SKM-1 treated with dmso at 0.1 percent for 144 hours (cell line): ENCODE measurements around the gene PPP2R2C.

Experiments
- DNase-seq: peaks from one replicate; lab custom pipeline; 2025; ENCODE audit not compliant: unreplicated experiment; lab: John Stamatoyannopoulos, UW

PPP2R2C gene

DNA sequence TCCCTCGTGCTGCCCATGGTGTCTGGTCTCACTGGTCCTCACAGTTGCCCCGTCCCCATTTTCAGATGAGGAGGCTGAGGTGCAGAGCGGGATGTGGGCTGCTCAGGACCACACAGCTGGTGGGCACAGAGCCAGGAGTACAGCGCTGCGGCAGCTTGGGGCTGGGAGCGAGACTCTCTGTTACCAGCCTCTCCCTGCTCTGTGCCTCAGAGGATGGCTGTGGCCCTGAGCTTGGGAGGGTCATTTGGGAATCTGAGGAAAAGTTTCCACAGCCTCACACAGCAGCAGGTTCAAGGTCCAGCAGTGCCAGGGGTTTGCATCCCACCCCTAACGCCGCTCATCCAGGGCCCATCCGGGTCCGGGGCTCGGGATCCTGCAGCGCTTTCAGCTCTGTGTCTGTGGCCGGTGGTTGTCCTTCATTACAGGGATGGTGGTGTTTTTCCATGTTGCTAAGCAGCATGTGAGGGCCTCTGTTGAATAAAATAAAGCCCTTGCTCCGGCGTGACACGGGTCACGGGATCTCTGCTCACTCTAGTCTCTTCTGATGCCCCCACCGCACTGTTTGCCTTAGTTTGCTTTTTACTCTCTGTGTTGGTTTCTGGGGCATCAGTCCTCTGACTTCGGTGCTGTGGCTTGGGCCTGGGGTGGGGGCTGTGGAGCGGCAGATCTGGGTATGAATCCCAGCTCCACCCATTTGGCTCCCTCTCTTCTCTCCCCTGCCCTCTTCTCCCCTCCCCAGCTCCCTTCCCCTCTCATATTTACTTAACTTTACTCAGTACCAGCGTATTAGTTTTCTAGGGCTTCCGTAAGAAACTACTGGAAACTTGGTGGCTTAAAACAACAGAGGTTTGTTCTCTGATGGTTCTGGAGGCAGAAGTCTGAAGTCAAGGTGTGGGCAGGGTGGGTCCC, 196.3 kb downstream of the PPP2R2C start:
- DNase-seq = no peak

DNA sequence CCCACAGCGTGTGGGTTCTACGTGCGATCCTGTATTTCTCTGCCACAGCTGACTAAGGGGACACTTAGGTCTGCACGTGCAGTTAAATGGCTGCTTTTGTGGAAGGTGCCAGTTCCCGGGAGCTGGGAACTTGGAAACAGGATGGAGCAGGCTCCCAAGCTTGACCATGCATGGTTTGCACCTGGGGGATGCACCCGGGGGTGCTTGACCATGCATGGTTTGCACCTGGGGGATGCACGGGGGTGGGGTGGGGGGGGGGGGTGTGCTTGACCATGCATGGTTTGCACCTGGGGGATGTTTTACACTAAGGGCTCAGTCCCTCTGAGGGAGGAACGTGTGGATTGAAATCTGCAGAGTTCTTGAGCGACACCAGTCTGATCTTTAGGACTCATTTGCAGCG, 197.1 kb downstream of the PPP2R2C start:
- no peak for DNase-seq

DNA sequence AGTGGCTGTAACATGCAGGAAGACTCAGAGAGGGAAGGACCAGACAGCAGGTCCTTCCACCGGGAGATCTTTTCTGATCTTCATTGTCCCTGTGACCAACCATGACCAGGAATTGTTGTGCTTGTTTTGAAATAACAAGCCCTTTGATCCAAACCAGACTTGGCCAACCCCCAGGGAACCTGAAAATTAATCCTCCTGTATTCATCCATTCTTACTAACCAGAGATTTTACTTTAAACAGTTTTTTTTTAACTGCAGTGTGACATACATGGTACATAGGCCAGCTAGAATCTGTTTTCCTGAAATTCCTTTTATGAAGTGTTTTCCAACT, 198.8 kb downstream of the PPP2R2C start:
- no peak for DNase-seq

DNA sequence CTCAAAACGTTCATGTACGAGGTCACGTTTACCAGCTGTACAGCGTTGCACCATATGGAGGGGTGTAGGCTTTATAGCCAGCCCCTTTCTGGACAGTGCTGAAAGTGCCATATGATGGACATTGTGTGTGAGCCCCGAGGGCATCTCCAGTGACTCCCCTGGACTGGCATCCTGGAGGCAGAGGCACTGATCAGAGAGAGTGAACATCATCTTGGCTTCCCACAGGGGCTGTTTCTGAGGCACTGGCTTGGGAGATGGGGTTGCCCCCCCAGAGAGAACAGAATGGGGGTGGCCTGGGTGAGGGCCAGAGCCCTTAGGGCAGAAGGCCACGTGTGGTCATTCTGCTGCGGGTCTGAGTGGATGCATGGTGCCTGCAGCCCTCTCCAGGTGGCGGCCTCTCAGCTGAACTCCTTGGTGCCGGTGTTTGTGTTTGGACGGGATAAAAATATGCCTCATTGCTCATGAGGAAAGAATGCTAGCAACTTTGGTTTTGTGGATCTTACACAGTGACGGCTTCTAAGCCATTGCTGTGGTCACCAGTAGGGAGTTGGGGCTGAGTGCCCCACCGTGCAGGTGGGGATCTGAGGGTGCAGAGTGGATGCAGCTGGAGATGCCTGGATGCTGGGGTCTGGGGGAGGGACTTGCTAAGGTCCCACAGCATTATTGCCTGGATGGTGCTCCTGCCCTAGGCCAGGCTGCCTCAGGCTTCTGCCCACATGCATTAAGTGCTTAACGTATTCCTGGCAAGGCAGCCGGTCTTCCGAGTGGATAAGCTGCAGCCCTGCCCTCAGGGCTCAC, 199.4 kb downstream of the PPP2R2C start:
- DNase-seq = no peak

DNA sequence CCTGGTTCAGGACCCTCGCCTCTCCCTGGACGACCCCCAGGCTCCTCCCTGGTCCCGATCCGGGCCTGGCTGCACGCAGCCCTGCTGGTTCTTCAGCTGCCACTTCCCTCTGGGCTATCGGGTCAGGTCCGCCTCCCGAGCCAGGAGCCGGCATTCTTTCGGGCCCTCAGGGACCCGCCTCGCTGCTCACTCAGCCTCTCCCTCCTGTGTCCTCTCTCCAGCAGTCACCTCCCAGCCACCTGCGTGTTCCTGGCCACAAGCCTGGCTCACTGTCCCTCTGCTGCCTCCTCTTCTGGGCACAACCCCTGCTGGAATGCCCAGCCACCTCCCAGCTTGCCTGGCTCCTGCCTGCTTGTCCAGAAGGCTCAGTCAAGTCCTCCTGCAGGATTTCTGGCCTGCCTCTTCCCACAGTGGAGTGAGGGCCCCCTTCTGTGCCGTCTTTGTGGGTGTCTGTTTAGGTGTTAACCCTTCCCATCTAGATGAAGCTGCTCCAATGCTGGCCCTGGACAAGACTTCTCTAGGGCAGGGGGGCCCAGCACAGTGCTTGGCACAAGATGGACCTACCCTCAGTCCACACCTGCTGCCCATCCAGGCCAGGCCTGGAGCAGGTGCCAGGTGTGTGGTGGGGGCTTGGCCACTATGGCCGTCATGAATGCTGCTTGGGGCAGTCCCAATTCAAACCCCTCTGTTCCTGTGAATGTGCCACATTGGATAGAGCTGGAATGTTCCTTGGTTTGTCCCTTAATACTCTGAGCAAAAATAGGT, 200.5 kb downstream of the PPP2R2C start:
- no peak for DNase-seq

DNA sequence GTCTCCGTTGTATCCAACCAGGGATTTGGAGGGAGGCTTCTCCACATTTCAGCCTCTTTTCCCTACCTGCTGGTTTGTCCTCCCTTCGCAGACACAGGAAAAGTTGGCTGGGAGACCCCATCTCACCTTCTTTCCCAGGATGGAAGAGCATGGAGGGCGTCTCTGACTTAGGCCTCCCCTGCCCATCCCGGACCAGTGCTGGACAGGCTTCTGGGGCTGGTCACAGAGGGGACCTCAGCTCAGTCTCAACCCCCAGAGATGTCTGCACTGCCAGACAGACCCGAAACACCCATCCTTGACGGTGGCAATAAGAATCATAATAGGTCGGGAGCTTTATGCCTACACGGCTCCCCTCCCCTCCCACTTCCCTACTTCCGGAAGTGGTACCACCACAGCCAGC, 201.2 kb downstream of the PPP2R2C start:
- no peak for DNase-seq

DNA sequence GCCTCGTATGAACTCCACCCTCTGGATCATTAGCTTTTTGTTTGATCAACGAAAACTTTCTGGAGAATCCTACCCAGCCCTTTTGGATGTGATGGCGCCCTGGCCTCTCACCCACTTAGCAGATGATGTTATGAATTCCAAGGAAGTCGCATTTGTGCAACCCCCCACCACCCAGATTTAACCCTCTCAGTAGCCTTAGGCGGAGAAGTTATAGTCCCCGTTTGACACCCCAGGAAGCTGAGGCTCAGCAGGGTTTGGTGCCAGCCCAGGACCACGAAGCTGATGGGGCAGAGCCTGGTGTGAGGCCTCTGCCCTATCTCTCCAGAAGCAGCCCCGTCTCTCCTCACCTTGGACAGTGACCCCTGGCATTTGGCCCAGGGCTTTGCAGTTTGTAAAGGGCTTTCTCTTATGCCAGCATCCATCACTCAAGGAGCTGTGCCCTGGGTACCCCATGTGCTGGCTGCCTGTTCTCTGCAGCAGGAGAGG, 201.7 kb downstream of the PPP2R2C start:
- DNase-seq = no peak
